ENCODE measurements around the gene CHD1L.
"Not testable (repeated sequence)": the region's sequence is repeated elsewhere in the genome, so short reads cannot be mapped to it uniquely, and the experiment has no call there.

The CHD1L gene

DNA sequence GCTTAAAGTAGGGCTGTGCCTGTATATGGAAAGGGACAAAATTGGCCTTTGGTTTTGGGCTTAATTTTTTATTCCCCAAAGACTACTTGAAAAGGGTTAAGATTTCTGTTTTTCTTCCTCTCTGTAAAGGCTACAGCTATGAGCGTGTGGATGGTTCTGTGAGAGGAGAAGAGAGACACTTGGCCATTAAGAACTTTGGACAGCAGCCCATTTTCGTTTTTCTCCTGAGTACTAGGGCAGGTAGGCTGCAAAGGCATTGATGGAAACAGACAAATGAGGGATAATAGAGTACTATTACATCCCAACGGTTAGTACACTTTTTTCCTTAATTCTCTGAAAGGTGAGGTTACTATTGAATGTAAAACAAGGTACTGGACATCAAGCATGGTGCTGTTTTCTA, 29.6 kb downstream of the CHD1L start:
- DNase-seq: no peak

GRCh38 chr1:147273409-147274336, 31.2 kb downstream of the CHD1L start:
- DNase-seq: peak; percentile 14

DNA sequence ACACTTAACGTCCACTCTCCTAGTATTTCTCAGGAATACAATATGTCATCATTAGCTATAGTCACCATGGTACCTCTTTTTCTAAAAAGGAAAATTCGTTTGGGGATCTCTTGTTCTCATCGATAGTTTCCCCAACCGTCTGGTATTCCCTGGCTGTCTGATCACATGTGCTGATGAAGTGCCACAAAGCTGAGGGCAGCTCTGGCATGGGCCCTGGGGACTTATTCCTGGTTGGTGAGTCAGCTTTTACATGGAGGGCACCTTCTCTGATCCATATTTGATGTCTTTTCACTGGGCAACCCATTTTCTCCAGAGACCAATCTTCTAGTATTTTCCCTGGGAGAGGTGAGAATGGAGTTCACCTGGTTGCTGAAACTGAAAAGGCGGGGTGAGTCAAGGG, 39.5 kb downstream of the CHD1L start:
- DNase-seq: no peak

DNA sequence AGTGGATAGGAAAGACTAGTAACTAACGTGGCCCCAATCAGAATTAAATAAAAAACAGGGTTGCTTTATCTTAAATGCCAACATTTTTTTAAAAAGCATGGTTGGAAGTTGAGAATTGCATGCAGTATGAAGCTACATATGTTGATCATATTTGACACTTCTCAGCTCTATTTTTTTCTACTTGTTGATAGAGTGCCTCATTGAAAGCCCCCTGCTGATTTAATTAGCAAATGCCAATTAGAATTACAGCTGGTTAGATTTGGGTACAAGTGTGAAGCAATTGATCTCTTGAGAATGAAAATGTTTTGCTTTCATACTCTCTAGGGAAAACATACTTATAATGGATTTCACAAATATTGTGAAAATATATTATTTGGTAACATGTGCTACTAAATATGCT, 40.5 kb downstream of the CHD1L start:
- DNase-seq: no peak

- DNase-seq: no peak
Observed at GRCh38 chr1:147287133-147287865, 44.8 kb downstream of the CHD1L start.

GRCh38 chr1:147292012-147292411, 49.5 kb downstream of the CHD1L start:
- no peak for DNase-seq

GRCh38 chr1:147292631-147293251, 50.3 kb downstream of the CHD1L start:
- DNase-seq: no peak

- DNase-seq: no peak
Observed at GRCh38 chr1:147297438-147297837, 55.0 kb downstream of the CHD1L start.

DNA sequence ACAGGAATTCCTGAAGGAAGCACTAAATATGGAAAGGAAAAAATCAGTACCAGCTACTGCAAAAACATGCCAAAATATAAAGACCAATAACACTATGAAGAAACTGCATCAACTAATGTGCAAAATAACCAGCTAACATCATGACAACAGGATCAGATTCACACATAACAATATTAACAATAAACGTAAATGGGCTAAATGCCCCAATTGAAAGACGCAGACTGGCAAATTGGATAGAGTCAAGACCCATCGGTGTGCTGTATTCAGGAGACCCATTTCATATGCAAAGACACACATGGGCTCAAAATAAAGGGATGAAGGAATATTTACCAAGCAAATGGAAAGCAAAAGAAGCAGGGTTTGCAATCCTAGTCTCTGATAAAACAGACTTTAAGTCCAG, 63.3 kb downstream of the CHD1L start:
- not testable (repeated sequence) for DNase-seq

DNA sequence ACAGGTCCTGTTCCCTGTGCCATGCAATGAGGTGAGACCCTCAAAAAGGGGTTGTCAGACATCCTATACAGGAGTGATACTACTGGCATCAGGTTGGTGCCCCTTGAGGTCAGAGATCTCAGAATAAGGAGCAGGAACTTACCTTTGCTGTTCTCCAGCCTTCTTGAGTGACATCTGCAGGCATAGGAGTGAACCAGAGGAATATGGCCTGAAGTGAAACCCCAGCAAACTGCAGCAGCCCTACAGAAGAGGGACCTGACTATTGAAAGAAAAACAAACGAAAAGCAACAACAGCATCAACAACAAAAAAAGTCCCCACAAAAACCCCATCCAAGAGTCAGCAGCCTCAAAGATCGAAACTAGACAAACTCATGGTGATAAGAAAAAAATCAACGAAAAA, 74.5 kb downstream of the CHD1L start:
- DNase-seq: no peak

DNA sequence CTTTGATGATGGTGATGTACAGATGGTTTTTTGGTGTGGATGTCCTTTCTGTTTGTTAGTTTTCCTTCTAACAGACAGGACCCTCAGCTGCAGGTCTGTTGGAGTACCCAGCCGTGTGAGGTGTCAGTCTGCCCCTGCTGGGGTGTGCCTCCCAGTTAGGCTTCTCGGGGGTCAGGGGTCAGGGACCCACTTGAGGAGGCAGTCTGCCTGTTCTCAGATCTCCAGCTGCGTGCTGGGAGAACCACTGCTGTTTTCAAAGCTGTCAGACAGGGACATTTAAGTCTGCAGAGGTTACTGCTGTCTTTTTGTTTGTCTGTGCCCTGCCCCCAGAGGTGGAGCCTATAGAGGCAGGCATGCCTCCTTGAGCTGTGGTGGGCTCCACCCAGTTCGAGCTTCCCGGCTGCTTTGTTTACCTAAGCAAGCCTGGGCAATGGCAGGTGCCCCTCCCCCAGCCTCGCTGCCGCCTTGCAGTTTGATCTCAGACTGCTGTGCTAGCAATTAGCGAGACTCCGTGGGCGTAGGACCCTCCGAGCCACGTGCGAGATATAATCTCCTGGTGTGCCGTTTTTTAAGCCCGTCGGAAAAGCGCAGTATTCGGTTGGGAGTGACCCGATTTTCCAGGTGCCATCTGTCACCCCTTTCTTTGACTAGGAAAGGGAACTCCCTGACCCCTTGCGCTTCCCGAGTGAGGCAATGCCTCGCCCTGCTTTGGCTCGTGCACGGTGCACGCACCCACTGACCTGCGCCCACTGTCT, 84.6 kb downstream of the CHD1L start:
- not testable (repeated sequence) for DNase-seq

DNA sequence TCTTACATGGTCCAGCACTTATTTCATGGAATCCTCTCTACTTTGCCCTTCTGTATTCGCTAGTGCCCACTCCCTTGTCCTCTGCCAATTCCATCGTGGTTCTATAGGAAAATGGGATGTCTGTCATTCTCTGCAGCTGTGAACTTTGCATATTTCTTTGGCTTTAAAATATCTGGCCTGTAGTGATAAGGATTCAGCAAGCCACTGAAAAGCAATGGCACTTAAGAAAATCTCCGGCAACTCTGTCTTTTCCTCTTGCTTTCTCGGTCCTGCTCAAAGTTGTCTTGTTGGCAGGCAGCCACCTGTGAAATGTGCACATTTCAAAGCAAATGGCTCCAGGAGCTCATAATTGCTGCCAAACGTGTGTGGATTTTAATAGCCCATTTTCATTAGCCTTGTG, 91.8 kb downstream of the CHD1L start:
- DNase-seq: no peak

DNA sequence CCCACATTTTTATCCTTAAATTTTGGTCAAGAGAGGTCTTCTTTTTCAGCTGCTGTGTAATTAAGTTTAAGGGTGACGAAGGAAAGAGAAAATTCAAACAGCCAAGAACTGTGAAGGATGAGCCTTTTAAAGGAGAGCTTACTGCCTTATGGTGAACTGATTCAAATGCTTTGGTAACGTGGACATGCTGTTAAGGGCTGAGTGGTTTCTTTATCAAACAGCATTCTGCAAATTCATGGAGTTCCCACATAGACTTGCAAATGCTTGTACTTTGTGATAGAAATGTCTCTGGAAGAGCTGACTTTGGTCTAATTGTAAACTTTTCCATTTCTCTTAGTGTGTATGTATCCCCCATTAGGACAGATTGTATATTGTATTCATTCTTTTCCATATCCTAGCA, 93.8 kb downstream of the CHD1L start:
- DNase-seq: no peak

DNA sequence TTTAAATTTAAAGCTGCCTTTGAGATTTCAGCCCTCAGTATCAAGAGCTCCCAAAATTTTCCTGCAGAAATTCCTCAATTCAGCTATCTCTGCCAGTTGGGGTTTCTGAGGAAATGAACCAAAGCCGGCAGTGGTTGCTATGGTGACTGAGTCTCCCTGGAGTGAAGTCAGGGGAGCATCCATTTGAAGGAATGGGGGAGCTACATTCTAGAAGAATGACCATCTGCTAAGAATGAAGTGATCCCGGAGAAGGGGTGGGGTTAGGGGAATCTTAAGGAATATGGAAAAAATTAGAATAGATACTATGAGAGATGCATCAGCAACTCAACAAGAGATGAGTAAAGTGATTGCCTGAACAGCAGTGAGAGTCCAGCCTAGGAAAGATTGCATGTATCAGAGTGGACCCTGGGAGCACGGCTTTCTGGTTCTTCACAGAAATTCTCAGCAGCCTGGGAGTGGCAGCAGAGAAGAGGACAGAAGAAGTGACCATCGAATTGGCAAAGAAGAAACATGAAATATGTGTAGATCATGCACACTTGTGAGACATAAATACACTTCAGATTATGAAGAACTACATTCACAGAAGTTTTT, 94.7 kb downstream of the CHD1L start:
- DNase-seq: no peak

DNA sequence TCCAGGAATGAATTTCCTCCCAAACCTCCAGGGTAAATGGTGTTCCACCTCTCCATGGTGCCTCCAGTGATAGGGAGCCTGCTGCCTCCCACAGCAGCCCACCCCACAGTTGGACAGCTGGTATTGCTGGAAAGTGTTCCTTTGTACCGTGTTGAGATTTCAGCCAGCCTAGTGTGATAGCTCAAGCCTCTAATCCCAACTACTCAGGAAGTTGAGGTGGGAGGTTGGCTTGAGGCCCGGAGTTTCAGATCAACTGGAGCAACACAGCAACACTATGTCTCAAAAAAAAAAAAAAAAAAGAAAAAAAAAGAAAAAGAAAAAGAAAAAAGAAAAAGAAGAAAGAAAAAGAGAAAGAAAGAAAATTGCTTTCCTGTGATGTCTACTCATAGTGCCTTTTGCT, 96.1 kb downstream of the CHD1L start:
- no peak for DNase-seq

- no peak for DNase-seq
Observed at GRCh38 chr1:147341246-147341645, 98.8 kb downstream of the CHD1L start.

All from DMS153 (cell line).